Testis (tissue), 3 donors: ENCODE data around the gene ANKRD40CL. TPM values are rescaled to one million over a fixed set of nuclear protein-coding genes. Genes with fewer than 3 reads are reported as not detected.
A peak's percentile ranks its signal among the peaks of the same experiment; 100 is the strongest.
"Not testable (repeated sequence)": the region's sequence is repeated elsewhere in the genome, so short reads cannot be mapped to it uniquely, and the experiment has no call there.

Experiments
- DNase-seq: peaks from one replicate; pipeline ENCODE4 v3.0.0-alpha.2; 2019
- H3K27ac ChIP-seq, 2 donors: fragments of 200-600 bp; sonication (generic); one replicate each; pipeline ENCODE4 v1.5.1; 2019
- H3K27me3 ChIP-seq: fragments of 200-600 bp; sonication (generic); one replicate; pipeline ENCODE4 v1.5.1; 2019
- H3K36me3 ChIP-seq: fragments of 200-600 bp; sonication (generic); one replicate; pipeline ENCODE4 v1.5.1; 2017; ENCODE audit warnings: low read depth; ENCODE audit errors: missing control alignments
- H3K4me1 ChIP-seq: fragments of 200-600 bp; sonication (generic); one replicate; pipeline ENCODE4 v1.5.1; 2019
- H3K4me3 ChIP-seq, 2 donors: fragments of 200-600 bp; sonication (generic); one replicate each; pipeline ENCODE4 v1.5.1; 2017 to 2019
- H3K9me3 ChIP-seq: fragments of 200-600 bp; sonication (generic); one replicate; pipeline ENCODE4 v1.5.1; 2017
- POLR2A ChIP-seq: fragments of 450-650 bp; IDR thresholded peaks from one replicate; pipeline ENCODE4 v1.6.1; 2017; ENCODE audit warnings: antibody characterized with exemption, mild to moderate bottlenecking, moderate library complexity
- WGBS, 2 donors: methylation state at CpG; one replicate each; pipeline ENCODE4 v1.1.5; 2018; 5-methylcytosine and 5-hydroxymethylcytosine counted together
- intact Hi-C: fragments of 100-400 bp; cut with DNase I; formaldehyde crosslinking; loops from one replicate; pipeline ENCODE4 v1.15.1; 2023; ENCODE audit warnings: low total_unique reads
- polyA plus RNA-seq: library from polyadenylated mRNA; stranded (reverse); fragments of 350-450 nt; fragmentation: Illumina TruSeq; extraction: RNeasy Lipid Tissue Mini Kit (QIAGEN cat#74804); gene quantifications from one replicate; pipeline ENCODE4 v1.2.3, GENCODE V29; 2014; ENCODE audit warnings: low read depth, low replicate concordance; ENCODE audit not compliant: insufficient read depth
- total RNA-seq, 2 donors: library from RNA; depleted of rRNA; stranded (reverse); fragments of >200 nt; gene quantifications; one replicate each; pipeline ENCODE4 v1.2.3, GENCODE V29; 2016
- TF ChIP-seq, protein P1 (sequence below), 3 experiments: fragments of 450-650 bp in 2 of 3; fragments of 200-600 bp in 1 of 3; sonication (generic) in 1 of 3; IDR thresholded peaks; one replicate each; pipeline ENCODE4 v1.5.1; 2016 to 2019; ENCODE audit warnings: antibody characterized with exemption in 3 of 3, mild to moderate bottlenecking in 2 of 3, moderate library complexity in 1 of 3

The ANKRD40CL gene
- total and polyA plus RNA-seq, 3 donors from 2014 or later = not detected

- H3K4me1 ChIP-seq = peaks cover 16% of the 10 kb centered on the region
- WGBS, 2 donors = 88 to 89% methylated on average over 2 of the region's 2 CpGs
Measured at GRCh38 chr17:50728112-50728429, 39.2 kb downstream of the ANKRD40CL start.

DNA sequence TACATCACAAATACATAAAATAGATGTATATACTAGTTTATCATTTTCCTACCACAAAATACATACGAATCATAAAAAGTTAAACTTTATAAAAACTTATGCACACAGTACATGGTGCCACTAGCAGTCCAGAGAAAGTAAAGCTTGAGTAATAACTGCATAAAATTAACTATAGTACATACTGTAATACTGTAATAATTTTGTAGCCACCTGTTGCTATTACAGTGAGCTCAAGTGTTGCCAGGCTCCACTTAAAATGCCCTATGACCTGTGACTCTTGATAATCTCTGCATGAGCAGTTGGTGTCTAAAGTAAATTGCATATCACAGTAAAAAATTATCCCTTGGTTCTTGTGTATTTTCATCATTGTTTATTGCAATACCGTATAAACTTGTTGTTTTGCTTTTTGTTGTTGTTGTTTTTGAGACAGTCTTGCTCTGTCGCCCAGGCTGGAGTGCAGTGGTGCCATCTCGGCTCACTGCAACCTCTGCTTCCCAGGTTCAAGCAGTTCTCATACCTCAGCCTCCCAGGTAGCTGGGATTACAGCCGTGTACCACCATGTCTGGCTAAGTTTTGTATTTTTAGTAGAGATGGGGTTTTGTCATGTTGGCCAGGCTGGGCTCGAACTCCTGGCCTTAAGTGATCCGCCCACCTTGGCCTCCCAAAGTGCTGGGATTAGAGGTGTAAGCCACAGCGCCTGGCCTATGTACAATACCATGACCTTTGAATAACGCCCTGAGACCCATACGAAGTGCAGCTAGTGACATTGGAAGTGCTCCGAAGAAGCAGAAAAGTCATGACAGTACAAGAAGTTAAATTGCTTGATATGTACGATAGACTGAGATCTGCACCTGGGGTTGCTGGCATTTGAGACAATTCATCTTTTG, 41.3 kb downstream of the ANKRD40CL start:
- no peak for DNase-seq
- no peak overlapping the region for H3K4me3 ChIP-seq
- H3K27me3 ChIP-seq = no peaks in the 10 kb centered on the region
- WGBS, 2 donors = 60 to 67% methylated on average over 10 to 12 of the region's 12 CpGs
- no peak overlapping the region for H3K27ac ChIP-seq
- peaks cover 33% of the 10 kb centered on the region for H3K4me1 ChIP-seq
- no peaks in the 10 kb centered on the region for H3K36me3 ChIP-seq
- H3K9me3 ChIP-seq = no peaks in the 10 kb centered on the region
- intact Hi-C loops = no loop called here
- TF ChIP-seq, protein P1, sequence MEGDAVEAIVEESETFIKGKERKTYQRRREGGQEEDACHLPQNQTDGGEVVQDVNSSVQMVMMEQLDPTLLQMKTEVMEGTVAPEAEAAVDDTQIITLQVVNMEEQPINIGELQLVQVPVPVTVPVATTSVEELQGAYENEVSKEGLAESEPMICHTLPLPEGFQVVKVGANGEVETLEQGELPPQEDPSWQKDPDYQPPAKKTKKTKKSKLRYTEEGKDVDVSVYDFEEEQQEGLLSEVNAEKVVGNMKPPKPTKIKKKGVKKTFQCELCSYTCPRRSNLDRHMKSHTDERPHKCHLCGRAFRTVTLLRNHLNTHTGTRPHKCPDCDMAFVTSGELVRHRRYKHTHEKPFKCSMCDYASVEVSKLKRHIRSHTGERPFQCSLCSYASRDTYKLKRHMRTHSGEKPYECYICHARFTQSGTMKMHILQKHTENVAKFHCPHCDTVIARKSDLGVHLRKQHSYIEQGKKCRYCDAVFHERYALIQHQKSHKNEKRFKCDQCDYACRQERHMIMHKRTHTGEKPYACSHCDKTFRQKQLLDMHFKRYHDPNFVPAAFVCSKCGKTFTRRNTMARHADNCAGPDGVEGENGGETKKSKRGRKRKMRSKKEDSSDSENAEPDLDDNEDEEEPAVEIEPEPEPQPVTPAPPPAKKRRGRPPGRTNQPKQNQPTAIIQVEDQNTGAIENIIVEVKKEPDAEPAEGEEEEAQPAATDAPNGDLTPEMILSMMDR (IDR thresholded peaks at IDR 0.05) = no peak
- no peak for TF ChIP-seq POLR2A

More at GRCh38 chr17:50728112-50728429, 39.2 kb downstream of the ANKRD40CL start:
- intact Hi-C loops = no loop called here
- Histone ChIP-seq H3K4me3 (no peak overlapping the region), H3K27me3 (no peaks in the 10 kb centered on the region), H3K36me3 (no peaks in the 10 kb centered on the region), H3K27ac (no peak overlapping the region), H3K9me3 (no peaks in the 10 kb centered on the region)
- no peak for DNase-seq
- TF ChIP-seq, protein P1 (IDR thresholded peaks at IDR 0.05) = no peak
- no peak for TF ChIP-seq POLR2A

GRCh38 chr17:50724622-50725021, 42.7 kb downstream of the ANKRD40CL start:
- H3K36me3 ChIP-seq, DNase-seq, H3K27ac ChIP-seq, H3K9me3 ChIP-seq, intact Hi-C loops, H3K4me3 ChIP-seq, H3K27me3 ChIP-seq: not testable (repeated sequence)
- H3K4me1 ChIP-seq = peaks cover 33% of the 10 kb centered on the region
- WGBS, 2 donors = 87 to 90% methylated on average over 6 of the region's 6 CpGs

GRCh38 chr17:50722746-50723145, 44.6 kb downstream of the ANKRD40CL start:
- TF ChIP-seq POLR2A = no peak
- TF ChIP-seq, protein P1 (IDR thresholded peaks at IDR 0.05) = no peak
- WGBS, 2 donors = 17 to 34% methylated on average over 3 of the region's 3 CpGs
- Histone ChIP-seq H3K27me3 (no peaks in the 10 kb centered on the region), H3K27ac (no peak overlapping the region), H3K36me3 (no peaks in the 10 kb centered on the region), H3K4me1 (peaks cover 33% of the 10 kb centered on the region), H3K4me3 (no peak overlapping the region), H3K9me3 (no peaks in the 10 kb centered on the region)
- no peak for DNase-seq
- intact Hi-C loops = no loop called here

- no peak for TF ChIP-seq POLR2A
- TF ChIP-seq, protein P1 (IDR thresholded peaks at IDR 0.05) = no peak
- no peak overlapping the region for H3K27ac ChIP-seq
- no peaks in the 10 kb centered on the region for H3K27me3 ChIP-seq
- no peaks in the 10 kb centered on the region for H3K9me3 ChIP-seq
- intact Hi-C loops = no loop called here
- no peak for DNase-seq
- peak overlapping the region; percentile 65 to 75 for H3K4me3 ChIP-seq
- WGBS, 2 donors = 3 to 4% methylated on average over 7 of the region's 7 CpGs
- H3K36me3 ChIP-seq = no peaks in the 10 kb centered on the region
- H3K4me1 ChIP-seq = peaks cover 32% of the 10 kb centered on the region
Measured at GRCh38 chr17:50721194-50722010, 45.9 kb downstream of the ANKRD40CL start.
